ENCODE measurements around the gene ZNF518B. TPM values are rescaled to one million over a fixed set of nuclear protein-coding genes. Genes with fewer than 3 reads are reported as not detected.

ZNF518B gene
- total and polyA plus RNA-seq, 10 of the 15 experiments (the other 5 are each of a cell fraction or from before 2014, with no cell fraction given), result 2.7 to 20.5 (median 9.2) TPM

DNA sequence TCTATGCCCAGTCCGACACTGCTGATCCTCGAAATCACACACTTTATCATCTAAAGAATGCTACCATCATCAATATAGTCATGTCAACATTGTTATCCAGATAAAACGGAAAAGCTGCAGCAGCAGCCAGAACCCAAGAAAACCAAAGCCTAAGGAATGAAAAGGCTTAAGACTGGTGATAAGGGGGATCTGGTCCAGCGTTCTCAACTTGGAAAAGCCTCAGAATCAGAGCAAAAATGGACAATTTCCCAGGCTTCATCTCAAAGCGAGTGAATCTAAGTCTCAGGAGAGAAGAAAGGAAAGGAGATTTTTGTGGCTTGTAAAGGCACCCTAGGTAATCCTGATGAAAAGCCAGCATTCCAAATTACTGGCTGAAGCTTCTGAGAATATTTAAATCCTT lies 8.2 kb downstream of the ZNF518B start:
- Histone ChIP-seq H3K4me3 (no peak overlapping the region), H3K4me2 (ENCODE audit: control insufficient read depth, insufficient read depth) (no peak overlapping the region), H3K9me3 (replicated peaks; ENCODE audit: control insufficient read depth, insufficient read depth, low read length) (no peaks in the 10 kb centered on the region; the same call in 2 of the 3 replicates), H3K4me1 (ENCODE audit: control insufficient read depth, insufficient read depth, low read length) (no peaks in the 10 kb centered on the region), H3K79me2 (ENCODE audit: control insufficient read depth, insufficient read depth, low read length) (no peaks in the 10 kb centered on the region), H2AFZ (ENCODE audit: control insufficient read depth, low read depth, low read length) (no peak overlapping the region), H3K27ac (ENCODE audit: control insufficient read depth, insufficient read depth) (no peak overlapping the region), H3K36me3 (ENCODE audit: control insufficient read depth in 2 of 2, insufficient read depth in 2 of 2, low read length in 1 of 2) (peaks cover 8 to 13% of the 10 kb centered on the region in 2 experiments), H4K20me1 (ENCODE audit: control insufficient read depth, insufficient read depth) (no peaks in the 10 kb centered on the region; the same call in 1 of the 2 replicates), H3K27me3 (replicated peaks in 1 of 2; ENCODE audit: control insufficient read depth in 2 of 2, insufficient read depth in 2 of 2, low read length in 1 of 2) (no peaks in the 10 kb centered on the region), H3K9ac (ENCODE audit: control insufficient read depth, insufficient read depth, low read length) (no peak overlapping the region)
- ChIA-PET SMC1A (ENCODE audit: uncharacterized antibody, unreplicated experiment) (no interaction called here), RAD21 (ENCODE audit: unreplicated experiment) (no interaction called here), POLR2A (no interaction called here), CTCF (no interaction called here)
- intact Hi-C loops (cut with micrococcal nuclease; ENCODE audit: unreplicated experiment), result no loop called here
- in situ Hi-C loops (cut with MboI), result no loop called here
- 88% methylated on average over 5 of the region's 5 CpGs for WGBS (ENCODE audit: insufficient coverage, insufficient replicate concordance, low lambda C conversion rate, missing lambda C conversion rate)
- TF ChIP-seq, protein P1, sequence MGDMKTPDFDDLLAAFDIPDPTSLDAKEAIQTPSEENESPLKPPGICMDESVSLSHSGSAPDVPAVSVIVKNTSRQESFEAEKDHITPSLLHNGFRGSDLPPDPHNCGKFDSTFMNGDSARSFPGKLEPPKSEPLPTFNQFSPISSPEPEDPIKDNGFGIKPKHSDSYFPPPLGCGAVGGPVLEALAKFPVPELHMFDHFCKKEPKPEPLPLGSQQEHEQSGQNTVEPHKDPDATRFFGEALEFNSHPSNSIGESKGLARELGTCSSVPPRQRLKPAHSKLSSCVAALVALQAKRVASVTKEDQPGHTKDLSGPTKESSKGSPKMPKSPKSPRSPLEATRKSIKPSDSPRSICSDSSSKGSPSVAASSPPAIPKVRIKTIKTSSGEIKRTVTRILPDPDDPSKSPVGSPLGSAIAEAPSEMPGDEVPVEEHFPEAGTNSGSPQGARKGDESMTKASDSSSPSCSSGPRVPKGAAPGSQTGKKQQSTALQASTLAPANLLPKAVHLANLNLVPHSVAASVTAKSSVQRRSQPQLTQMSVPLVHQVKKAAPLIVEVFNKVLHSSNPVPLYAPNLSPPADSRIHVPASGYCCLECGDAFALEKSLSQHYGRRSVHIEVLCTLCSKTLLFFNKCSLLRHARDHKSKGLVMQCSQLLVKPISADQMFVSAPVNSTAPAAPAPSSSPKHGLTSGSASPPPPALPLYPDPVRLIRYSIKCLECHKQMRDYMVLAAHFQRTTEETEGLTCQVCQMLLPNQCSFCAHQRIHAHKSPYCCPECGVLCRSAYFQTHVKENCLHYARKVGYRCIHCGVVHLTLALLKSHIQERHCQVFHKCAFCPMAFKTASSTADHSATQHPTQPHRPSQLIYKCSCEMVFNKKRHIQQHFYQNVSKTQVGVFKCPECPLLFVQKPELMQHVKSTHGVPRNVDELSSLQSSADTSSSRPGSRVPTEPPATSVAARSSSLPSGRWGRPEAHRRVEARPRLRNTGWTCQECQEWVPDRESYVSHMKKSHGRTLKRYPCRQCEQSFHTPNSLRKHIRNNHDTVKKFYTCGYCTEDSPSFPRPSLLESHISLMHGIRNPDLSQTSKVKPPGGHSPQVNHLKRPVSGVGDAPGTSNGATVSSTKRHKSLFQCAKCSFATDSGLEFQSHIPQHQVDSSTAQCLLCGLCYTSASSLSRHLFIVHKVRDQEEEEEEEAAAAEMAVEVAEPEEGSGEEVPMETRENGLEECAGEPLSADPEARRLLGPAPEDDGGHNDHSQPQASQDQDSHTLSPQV (IDR thresholded peaks at IDR 0.05), result no peak
- TF ChIP-seq SMAD1 (IDR thresholded peaks at IDR 0.05; ENCODE audit: low read depth, partially characterized antibody) (no peak), HDAC6 (IDR thresholded peaks at IDR 0.05; ENCODE audit: unreplicated experiment) (no peak), SMARCA5 (IDR thresholded peaks at IDR 0.05) (no peak), IKZF2 (IDR thresholded peaks at IDR 0.05) (no peak), TAF1 (IDR thresholded peaks at IDR 0.05; ENCODE audit: borderline replicate concordance, low read depth, low read length) (no peak), HCFC1 (IDR thresholded peaks at IDR 0.05; ENCODE audit: low read length) (no peak), STAT3 (IDR thresholded peaks at IDR 0.05; ENCODE audit: low read depth, low read length) (no peak), NFIC (IDR thresholded peaks at IDR 0.05; ENCODE audit: low read depth, low read length) (no peak), EZH2 (IDR thresholded peaks at IDR 0.05; ENCODE audit: borderline replicate concordance, control insufficient read depth, low read depth, low read length) (no peak)
- TF ChIP-seq, protein P2, sequence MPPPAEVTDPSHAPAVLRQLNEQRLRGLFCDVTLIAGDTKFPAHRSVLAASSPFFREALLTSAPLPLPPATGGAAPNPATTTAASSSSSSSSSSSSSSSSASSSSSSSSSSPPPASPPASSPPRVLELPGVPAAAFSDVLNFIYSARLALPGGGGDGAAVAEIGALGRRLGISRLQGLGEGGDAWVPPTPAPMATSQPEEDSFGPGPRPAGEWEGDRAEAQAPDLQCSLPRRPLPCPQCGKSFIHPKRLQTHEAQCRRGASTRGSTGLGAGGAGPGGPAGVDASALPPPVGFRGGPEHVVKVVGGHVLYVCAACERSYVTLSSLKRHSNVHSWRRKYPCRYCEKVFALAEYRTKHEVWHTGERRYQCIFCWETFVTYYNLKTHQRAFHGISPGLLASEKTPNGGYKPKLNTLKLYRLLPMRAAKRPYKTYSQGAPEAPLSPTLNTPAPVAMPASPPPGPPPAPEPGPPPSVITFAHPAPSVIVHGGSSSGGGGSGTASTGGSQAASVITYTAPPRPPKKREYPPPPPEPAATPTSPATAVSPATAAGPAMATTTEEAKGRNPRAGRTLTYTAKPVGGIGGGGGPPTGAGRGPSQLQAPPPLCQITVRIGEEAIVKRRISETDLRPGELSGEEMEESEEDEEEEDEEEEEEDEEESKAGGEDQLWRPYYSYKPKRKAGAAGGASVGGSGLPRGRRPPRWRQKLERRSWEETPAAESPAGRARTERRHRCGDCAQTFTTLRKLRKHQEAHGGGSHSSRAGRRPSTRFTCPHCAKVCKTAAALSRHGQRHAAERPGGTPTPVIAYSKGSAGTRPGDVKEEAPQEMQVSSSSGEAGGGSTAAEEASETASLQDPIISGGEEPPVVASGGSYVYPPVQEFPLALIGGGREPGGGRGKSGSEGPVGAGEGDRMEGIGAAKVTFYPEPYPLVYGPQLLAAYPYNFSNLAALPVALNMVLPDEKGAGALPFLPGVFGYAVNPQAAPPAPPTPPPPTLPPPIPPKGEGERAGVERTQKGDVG (CRISPR knock-in tag; IDR thresholded peaks at IDR 0.05), result no peak
- no TSS peak for BruUV-seq (replicated peaks)
- ATAC-seq, result no peak
- no peak for DNase-seq (ENCODE audit: low read depth, low spot score)
- no peak for FAIRE-seq

Measured in GM12878 (cell line).